NOMO-1 treated with DMSO at 0.1 percent for 48 hours (cell line): ENCODE data around the gene RRN3.
"Not testable (repeated sequence)": the region's sequence is repeated elsewhere in the genome, so short reads cannot be mapped to it uniquely, and the experiment has no call there.

Experiments
- DNase-seq: peaks from one replicate; lab custom pipeline; 2025; ENCODE audit not compliant: unreplicated experiment; lab: John Stamatoyannopoulos, UW

RRN3 gene

GRCh38 chr16:15052747-15053476 is 41.2 kb downstream of the RRN3 start:
- no peak for DNase-seq

- no peak for DNase-seq
Observed at GRCh38 chr16:15051387-15051951, 42.6 kb downstream of the RRN3 start.

GRCh38 chr16:15050440-15050839 is 43.6 kb downstream of the RRN3 start:
- not testable (repeated sequence) for DNase-seq

- DNase-seq = no peak
Observed at GRCh38 chr16:15049581-15050180, 44.4 kb downstream of the RRN3 start.

- no peak for DNase-seq
Observed at GRCh38 chr16:15046692-15047376, 47.2 kb downstream of the RRN3 start.

GRCh38 chr16:15045270-15045669 is 48.8 kb downstream of the RRN3 start:
- not testable (repeated sequence) for DNase-seq

GRCh38 chr16:15044286-15044685 is 49.8 kb downstream of the RRN3 start:
- no peak for DNase-seq

- DNase-seq = no peak
Observed at GRCh38 chr16:15043344-15043743, 50.7 kb downstream of the RRN3 start.

GRCh38 chr16:15041271-15042004 is 52.6 kb downstream of the RRN3 start:
- DNase-seq = no peak

- no peak for DNase-seq
Observed at GRCh38 chr16:15038689-15039088, 55.4 kb downstream of the RRN3 start.

- no peak for DNase-seq
Observed at GRCh38 chr16:15037745-15038144, 56.3 kb downstream of the RRN3 start.

- no peak for DNase-seq
Observed at GRCh38 chr16:15037003-15037402, 57.1 kb downstream of the RRN3 start.

- DNase-seq = no peak
Observed at GRCh38 chr16:15035163-15035729, 58.8 kb downstream of the RRN3 start.

- DNase-seq = no peak
Observed at GRCh38 chr16:15034266-15035162, 59.6 kb downstream of the RRN3 start.

- no peak for DNase-seq
Observed at GRCh38 chr16:15033309-15033707, 60.8 kb downstream of the RRN3 start.

GRCh38 chr16:15032547-15033308 is 61.3 kb downstream of the RRN3 start:
- DNase-seq = no peak

GRCh38 chr16:15031586-15031985 is 62.5 kb downstream of the RRN3 start:
- DNase-seq = no peak

GRCh38 chr16:15031179-15031578 is 62.9 kb downstream of the RRN3 start:
- peak; percentile 45 for DNase-seq

GRCh38 chr16:15029749-15030148 is 64.3 kb downstream of the RRN3 start:
- not testable (repeated sequence) for DNase-seq
